ENCODE data around the gene OR1J4.
A peak's percentile ranks its signal among the peaks of the same experiment; 100 is the strongest.
"Not testable (repeated sequence)": the region's sequence is repeated elsewhere in the genome, so short reads cannot be mapped to it uniquely, and the experiment has no call there.

OR1J4 gene

GRCh38 chr9:122527193-122527592 lies 8.3 kb downstream of the OR1J4 start, which contains the start of gene OR1N1:
TSS of gene OR1N1 (minus strand) at chr9:122527293. CDS start at chr9:122527293, 0 bp downstream.
- H3K4ac ChIP-seq (ENCODE audit: low read depth, low read length) = no peak within 1 kb of the TSS
- no peak within 1 kb of the TSS for H3K56ac ChIP-seq (ENCODE audit: low read length)
- H2BK15ac ChIP-seq (replicated peaks; ENCODE audit: low read depth) = no peak within 1 kb of the TSS
- H3K36me3 ChIP-seq (ENCODE audit: control insufficient read depth, insufficient read depth, low read length) = no peaks in the 10 kb centered on the region
- H3K79me1 ChIP-seq (ENCODE audit: low read length) = no peaks in the 10 kb centered on the region
- no peak for DNase-seq
- H3K9ac ChIP-seq (ENCODE audit: low read length) = no peak within 1 kb of the TSS
- H2BK120ac ChIP-seq (ENCODE audit: low read depth, low read length) = no peak within 1 kb of the TSS
- H3K79me2 ChIP-seq (ENCODE audit: control insufficient read depth, insufficient read depth, low read length) = no peaks in the 10 kb centered on the region
- H3K4me1 ChIP-seq (ENCODE audit: control insufficient read depth, low read depth, low read length) = no peaks in the 10 kb centered on the region
- H3K27me3 ChIP-seq (ENCODE audit: insufficient read depth, low read length, poor library complexity) = no peaks in the 10 kb centered on the region
- no peak within 1 kb of the TSS for H3K27ac ChIP-seq (ENCODE audit: low read depth, low read length)
- H4K5ac ChIP-seq (ENCODE audit: low read length) = no peak within 1 kb of the TSS
- no peak within 1 kb of the TSS for H2BK5ac ChIP-seq (ENCODE audit: low read length)
- no peak within 1 kb of the TSS for H3K4me2 ChIP-seq (ENCODE audit: low read length)
- H2AK5ac ChIP-seq (ENCODE audit: low read length) = no peak within 1 kb of the TSS
- WGBS (ENCODE audit: extremely low coverage, insufficient coverage, low lambda C conversion rate) = no CpG with 5 or more reads among the region's 3 CpGs
- no peak within 1 kb of the TSS for H4K8ac ChIP-seq (ENCODE audit: low read depth, low read length)
- peak within 1 kb of the TSS; percentile 12 for H3K4me3 ChIP-seq (ENCODE audit: low read length)
- H3K18ac ChIP-seq (ENCODE audit: low read length) = no peak within 1 kb of the TSS
- H3K23ac ChIP-seq (ENCODE audit: low read length) = no peak within 1 kb of the TSS

DNA sequence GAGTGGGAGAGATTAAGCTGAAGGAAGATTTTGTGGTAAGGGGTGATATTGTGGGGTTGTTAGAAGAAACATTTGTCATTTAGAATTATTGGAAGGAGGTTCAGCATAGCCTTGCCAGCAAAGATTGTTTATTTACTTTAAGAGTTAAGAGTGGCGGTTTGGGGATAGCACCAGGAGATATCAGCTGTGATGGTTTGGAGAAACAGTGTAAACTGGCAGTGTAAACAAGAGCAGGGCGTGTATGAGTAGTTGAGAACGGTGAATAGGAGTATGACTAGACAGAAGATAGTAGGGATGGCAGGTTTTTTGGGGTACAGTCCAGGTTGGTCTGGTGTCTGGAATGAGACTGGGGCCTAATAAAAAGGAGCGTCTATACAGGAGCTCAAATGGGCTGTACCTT lies 12.2 kb downstream of the OR1J4 start:
- H2BK120ac ChIP-seq (ENCODE audit: low read depth, low read length); H2AK5ac ChIP-seq (ENCODE audit: low read length); H4K8ac ChIP-seq (ENCODE audit: low read depth, low read length): not testable (repeated sequence)

GRCh38 chr9:122536134-122536533 lies 17.2 kb downstream of the OR1J4 start:
- Histone ChIP-seq H3K79me2 (ENCODE audit: control insufficient read depth, insufficient read depth, low read length) (no peaks in the 10 kb centered on the region), H4K5ac (ENCODE audit: low read length) (no peak overlapping the region), H4K8ac (ENCODE audit: low read depth, low read length) (no peak overlapping the region), H2BK15ac (replicated peaks; ENCODE audit: low read depth) (no peak overlapping the region), H3K36me3 (ENCODE audit: control insufficient read depth, insufficient read depth, low read length) (no peaks in the 10 kb centered on the region), H3K4me1 (ENCODE audit: control insufficient read depth, low read depth, low read length) (no peaks in the 10 kb centered on the region), H2BK120ac (ENCODE audit: low read depth, low read length) (no peak overlapping the region), H3K4me3 (ENCODE audit: low read length) (no peak overlapping the region), H3K18ac (ENCODE audit: low read length) (no peak overlapping the region), H3K27ac (ENCODE audit: low read depth, low read length) (no peak overlapping the region), H3K4me2 (ENCODE audit: low read length) (no peak overlapping the region), H3K56ac (ENCODE audit: low read length) (no peak overlapping the region), H2AK5ac (ENCODE audit: low read length) (no peak overlapping the region), H3K79me1 (ENCODE audit: low read length) (no peaks in the 10 kb centered on the region), H3K4ac (ENCODE audit: low read depth, low read length) (no peak overlapping the region), H2BK5ac (ENCODE audit: low read length) (no peak overlapping the region), H3K9ac (ENCODE audit: low read length) (no peak overlapping the region), H3K23ac (ENCODE audit: low read length) (no peak overlapping the region), H3K27me3 (ENCODE audit: insufficient read depth, low read length, poor library complexity) (no peaks in the 10 kb centered on the region)
- DNase-seq = no peak
- no CpG with 5 or more reads among the region's 1 CpG for WGBS (ENCODE audit: extremely low coverage, insufficient coverage, low lambda C conversion rate)

More for the DNA sequence above, 12.2 kb downstream of the OR1J4 start:
- H4K5ac ChIP-seq (ENCODE audit: low read length); H3K79me2 ChIP-seq (ENCODE audit: control insufficient read depth, insufficient read depth, low read length); H3K4me3 ChIP-seq (ENCODE audit: low read length); H3K27me3 ChIP-seq (ENCODE audit: insufficient read depth, low read length, poor library complexity); H3K4ac ChIP-seq (ENCODE audit: low read depth, low read length); H2BK15ac ChIP-seq (replicated peaks; ENCODE audit: low read depth); H3K36me3 ChIP-seq (ENCODE audit: control insufficient read depth, insufficient read depth, low read length); DNase-seq; H3K23ac ChIP-seq (ENCODE audit: low read length); H3K27ac ChIP-seq (ENCODE audit: low read depth, low read length); H3K56ac ChIP-seq (ENCODE audit: low read length); H3K4me2 ChIP-seq (ENCODE audit: low read length); H3K18ac ChIP-seq (ENCODE audit: low read length); H2BK5ac ChIP-seq (ENCODE audit: low read length); H3K4me1 ChIP-seq (ENCODE audit: control insufficient read depth, low read depth, low read length); H3K9ac ChIP-seq (ENCODE audit: low read length); H3K79me1 ChIP-seq (ENCODE audit: low read length): not testable (repeated sequence)
- WGBS (ENCODE audit: extremely low coverage, insufficient coverage, low lambda C conversion rate) = no CpG with 5 or more reads among the region's 4 CpGs

DNA sequence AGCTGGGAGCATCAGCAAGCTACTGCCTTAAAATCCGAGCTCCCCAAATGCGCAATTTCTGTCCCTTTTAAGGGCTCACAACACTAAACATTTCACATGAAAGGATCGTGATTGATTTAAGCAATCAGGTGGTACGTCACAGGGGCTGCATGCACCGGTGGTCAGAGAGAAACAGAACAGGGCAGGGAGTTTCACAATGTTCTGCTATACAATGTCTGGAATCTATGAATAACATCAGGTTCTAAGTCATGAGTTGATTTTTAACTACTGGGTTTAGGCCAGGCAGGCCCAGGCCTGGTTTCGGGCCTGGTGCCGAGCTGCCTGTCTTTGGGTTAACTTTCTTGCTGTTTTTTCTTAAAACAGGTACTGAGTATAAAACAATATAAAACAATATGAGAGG lies 18.1 kb downstream of the OR1J4 start:
- not testable (repeated sequence) for DNase-seq; H3K56ac ChIP-seq (ENCODE audit: low read length); H3K4me1 ChIP-seq (ENCODE audit: control insufficient read depth, low read depth, low read length); H2BK5ac ChIP-seq (ENCODE audit: low read length); H3K4ac ChIP-seq (ENCODE audit: low read depth, low read length); H3K27me3 ChIP-seq (ENCODE audit: insufficient read depth, low read length, poor library complexity); H3K4me2 ChIP-seq (ENCODE audit: low read length); H3K27ac ChIP-seq (ENCODE audit: low read depth, low read length); H2AK5ac ChIP-seq (ENCODE audit: low read length); H3K4me3 ChIP-seq (ENCODE audit: low read length); H3K79me1 ChIP-seq (ENCODE audit: low read length); H4K5ac ChIP-seq (ENCODE audit: low read length); H3K79me2 ChIP-seq (ENCODE audit: control insufficient read depth, insufficient read depth, low read length); H3K9ac ChIP-seq (ENCODE audit: low read length); H2BK120ac ChIP-seq (ENCODE audit: low read depth, low read length); H4K8ac ChIP-seq (ENCODE audit: low read depth, low read length); H3K18ac ChIP-seq (ENCODE audit: low read length); H3K23ac ChIP-seq (ENCODE audit: low read length); H3K36me3 ChIP-seq (ENCODE audit: control insufficient read depth, insufficient read depth, low read length); H2BK15ac ChIP-seq (replicated peaks; ENCODE audit: low read depth)
- no CpG with 5 or more reads among the region's 7 CpGs for WGBS (ENCODE audit: extremely low coverage, insufficient coverage, low lambda C conversion rate)

- Histone ChIP-seq H3K4ac (ENCODE audit: low read depth, low read length) (no peak overlapping the region), H2BK15ac (replicated peaks; ENCODE audit: low read depth) (no peak overlapping the region), H3K23ac (ENCODE audit: low read length) (no peak overlapping the region), H2AK5ac (ENCODE audit: low read length) (no peak overlapping the region), H3K27me3 (ENCODE audit: insufficient read depth, low read length, poor library complexity) (no peaks in the 10 kb centered on the region), H4K5ac (ENCODE audit: low read length) (no peak overlapping the region), H3K4me1 (ENCODE audit: control insufficient read depth, low read depth, low read length) (no peaks in the 10 kb centered on the region), H2BK120ac (ENCODE audit: low read depth, low read length) (no peak overlapping the region), H4K8ac (ENCODE audit: low read depth, low read length) (no peak overlapping the region), H3K56ac (ENCODE audit: low read length) (no peak overlapping the region), H3K79me2 (ENCODE audit: control insufficient read depth, insufficient read depth, low read length) (no peaks in the 10 kb centered on the region), H3K4me2 (ENCODE audit: low read length) (no peak overlapping the region), H3K79me1 (ENCODE audit: low read length) (no peaks in the 10 kb centered on the region), H3K18ac (ENCODE audit: low read length) (no peak overlapping the region), H3K27ac (ENCODE audit: low read depth, low read length) (no peak overlapping the region), H2BK5ac (ENCODE audit: low read length) (no peak overlapping the region), H3K4me3 (ENCODE audit: low read length) (no peak overlapping the region), H3K36me3 (ENCODE audit: control insufficient read depth, insufficient read depth, low read length) (no peaks in the 10 kb centered on the region), H3K9ac (ENCODE audit: low read length) (no peak overlapping the region)
- WGBS (ENCODE audit: extremely low coverage, insufficient coverage, low lambda C conversion rate) = no CpG with 5 or more reads among the region's 2 CpGs
- DNase-seq = no peak
Measured at GRCh38 chr9:122538757-122539156, 19.8 kb downstream of the OR1J4 start.

- Histone ChIP-seq H3K79me1 (ENCODE audit: low read length) (no peaks in the 10 kb centered on the region), H3K79me2 (ENCODE audit: control insufficient read depth, insufficient read depth, low read length) (no peaks in the 10 kb centered on the region), H2AK5ac (ENCODE audit: low read length) (no peak overlapping the region), H3K4me1 (ENCODE audit: control insufficient read depth, low read depth, low read length) (no peaks in the 10 kb centered on the region), H3K18ac (ENCODE audit: low read length) (no peak overlapping the region), H3K4me2 (ENCODE audit: low read length) (no peak overlapping the region), H3K27me3 (ENCODE audit: insufficient read depth, low read length, poor library complexity) (no peaks in the 10 kb centered on the region), H3K23ac (ENCODE audit: low read length) (no peak overlapping the region), H3K9ac (ENCODE audit: low read length) (no peak overlapping the region), H2BK120ac (ENCODE audit: low read depth, low read length) (no peak overlapping the region), H3K36me3 (ENCODE audit: control insufficient read depth, insufficient read depth, low read length) (no peaks in the 10 kb centered on the region), H2BK5ac (ENCODE audit: low read length) (no peak overlapping the region), H3K56ac (ENCODE audit: low read length) (no peak overlapping the region), H3K4me3 (ENCODE audit: low read length) (no peak overlapping the region), H4K8ac (ENCODE audit: low read depth, low read length) (no peak overlapping the region), H3K27ac (ENCODE audit: low read depth, low read length) (no peak overlapping the region), H2BK15ac (replicated peaks; ENCODE audit: low read depth) (no peak overlapping the region), H3K4ac (ENCODE audit: low read depth, low read length) (no peak overlapping the region), H4K5ac (ENCODE audit: low read length) (no peak overlapping the region)
- no CpG with 5 or more reads among the region's 8 CpGs for WGBS (ENCODE audit: extremely low coverage, insufficient coverage, low lambda C conversion rate)
- no peak for DNase-seq
Measured at GRCh38 chr9:122546196-122546595, 27.3 kb downstream of the OR1J4 start.
